ENCODE measurements around the gene FAM120A.

Gene FAM120A

DNA sequence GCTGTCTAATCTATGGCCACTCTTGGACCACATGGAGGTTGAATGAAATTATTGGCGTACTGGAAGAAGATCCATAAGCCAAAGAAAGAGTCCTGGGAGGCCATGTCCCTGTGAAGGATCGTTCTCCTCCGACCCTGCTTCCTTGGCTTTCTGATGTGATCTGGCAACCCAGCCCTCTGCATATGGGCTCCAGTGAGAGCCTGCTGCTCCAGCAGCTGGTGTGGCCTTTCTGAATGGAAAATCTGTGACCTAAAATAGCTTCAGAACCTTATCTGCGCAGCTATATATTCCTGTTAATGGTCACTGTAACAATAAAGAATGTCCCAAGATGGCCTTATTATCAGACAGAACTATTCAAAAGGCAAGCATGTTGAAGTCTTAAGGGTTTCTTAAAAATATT is 84.7 kb downstream of the FAM120A start:
- Mint-ChIP-seq H3K4me3 (no peak overlapping the region), H3K36me3 (peaks cover 93% of the 10 kb centered on the region), H3K4me1 (peaks cover 20% of the 10 kb centered on the region), H3K9me3 (no peaks in the 10 kb centered on the region), H3K27ac (peak overlapping the region; percentile 67)
- no peak for ATAC-seq
- peak in 1 of 2 donors; percentile 38 for DNase-seq (ENCODE audit: low spot score in 2 of 2)

DNA sequence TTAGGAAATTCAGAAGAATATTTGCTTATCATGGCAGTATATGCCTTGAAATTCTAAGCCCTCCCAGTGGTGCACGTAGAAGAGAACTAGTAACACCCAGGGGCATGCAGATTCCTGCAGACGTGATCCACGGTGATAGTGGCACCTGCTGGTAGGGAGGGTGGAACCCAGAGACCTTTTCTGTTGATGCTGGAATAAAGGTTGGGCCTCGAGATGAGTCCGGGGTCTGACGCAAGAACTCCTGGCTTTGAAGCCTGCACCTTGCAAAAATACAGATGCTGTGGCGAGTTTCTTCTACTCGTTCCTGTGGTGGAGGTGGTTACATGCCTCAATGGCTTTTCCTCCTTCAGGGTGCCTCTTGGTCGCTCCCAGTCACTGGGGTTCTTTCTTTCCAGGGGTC is 85.4 kb downstream of the FAM120A start:
- H3K9me3 Mint-ChIP-seq = no peaks in the 10 kb centered on the region
- no peak overlapping the region for H3K27ac Mint-ChIP-seq
- no peak overlapping the region for H3K4me3 Mint-ChIP-seq
- H3K36me3 Mint-ChIP-seq = peaks cover 93% of the 10 kb centered on the region
- no peak for ATAC-seq
- peaks cover 20% of the 10 kb centered on the region for H3K4me1 Mint-ChIP-seq
- DNase-seq (ENCODE audit: low spot score in 2 of 2) = peak in 1 of 2 donors; percentile 23

DNA sequence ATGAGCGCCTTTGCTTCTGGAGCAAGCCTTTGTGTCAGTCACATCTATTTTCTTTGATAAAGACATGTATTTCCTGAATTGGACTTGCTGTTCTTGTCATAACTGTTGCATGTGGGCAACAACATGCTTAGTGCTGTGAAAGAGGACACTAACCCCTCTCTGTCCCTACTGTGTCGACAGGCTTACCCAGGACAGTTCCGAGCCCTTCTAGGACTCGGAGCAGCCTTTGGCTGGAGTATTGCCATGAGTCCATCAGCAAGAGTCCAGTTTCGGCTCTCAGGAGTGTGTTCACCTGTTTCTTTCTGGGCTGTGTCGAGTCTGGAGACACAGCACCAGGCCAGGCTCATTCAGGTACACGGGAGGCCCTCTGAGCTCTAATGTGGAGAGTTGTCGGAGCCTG is 88.8 kb downstream of the FAM120A start:
- Mint-ChIP-seq H3K4me3 (no peak overlapping the region), H3K27ac (no peak overlapping the region), H3K36me3 (peaks cover 90% of the 10 kb centered on the region), H3K4me1 (peaks cover 2% of the 10 kb centered on the region), H3K9me3 (no peaks in the 10 kb centered on the region)
- DNase-seq (ENCODE audit: low spot score in 2 of 2) (no peak), ATAC-seq (no peak)

DNA sequence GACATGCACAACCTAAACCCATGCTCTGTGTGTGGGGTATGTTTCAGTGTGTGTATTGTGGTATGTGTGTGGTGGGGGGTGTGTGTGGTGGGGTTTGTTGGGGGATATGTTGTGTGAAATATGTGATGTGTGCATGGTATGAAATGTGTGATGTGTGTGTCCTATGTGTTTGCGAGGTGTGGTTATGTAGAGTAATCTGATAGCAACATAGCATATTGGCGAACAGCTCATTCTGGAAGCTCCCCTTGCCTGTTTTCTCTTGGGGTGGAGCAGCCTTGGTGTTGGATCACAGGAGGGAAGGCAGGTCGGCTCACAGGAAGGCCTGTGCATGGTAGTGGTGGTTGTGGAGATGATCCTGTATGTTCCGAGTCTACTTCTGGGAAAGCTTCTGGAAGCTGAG is 89.5 kb downstream of the FAM120A start:
- Mint-ChIP-seq H3K36me3 (peaks cover 90% of the 10 kb centered on the region), H3K27ac (no peak overlapping the region), H3K4me1 (no peaks in the 10 kb centered on the region), H3K9me3 (no peaks in the 10 kb centered on the region), H3K4me3 (no peak overlapping the region)
- DNase-seq (ENCODE audit: low spot score in 2 of 2) = no peak
- ATAC-seq = no peak

DNA sequence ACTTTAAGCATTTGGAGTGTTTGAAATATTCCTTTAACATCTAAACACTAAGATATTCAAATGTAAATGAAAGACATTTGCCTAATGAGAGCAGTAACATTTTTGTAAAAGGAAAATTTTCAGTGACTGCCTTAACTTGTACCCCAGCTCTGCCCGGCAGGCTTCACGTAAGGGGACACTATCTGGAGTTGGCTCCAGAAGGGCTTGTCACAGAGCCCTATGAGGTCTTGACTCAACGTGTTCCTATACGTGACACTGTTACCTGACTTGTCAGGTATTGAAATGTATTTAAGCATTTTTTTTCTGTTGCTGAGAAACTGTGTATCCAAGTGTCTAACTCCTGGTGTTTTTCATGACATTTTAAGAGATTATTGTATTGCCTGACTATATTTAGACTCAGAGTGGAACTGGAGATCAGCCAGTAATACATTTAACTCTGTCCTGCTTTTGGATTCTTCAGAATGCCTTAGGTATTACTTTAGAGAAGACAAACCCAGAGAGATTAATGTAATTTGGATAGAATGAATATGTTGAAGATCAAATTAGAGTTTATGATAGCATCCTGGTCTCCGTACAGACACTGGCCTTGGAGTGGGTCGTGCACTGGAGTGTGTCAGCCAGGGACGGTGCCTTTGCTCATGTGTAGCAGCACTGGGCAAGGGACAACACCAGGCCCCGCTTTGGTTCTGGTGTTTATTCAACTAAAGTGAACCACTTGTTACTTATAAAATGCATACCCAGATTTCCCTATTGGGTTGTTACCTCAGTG is 90.3 kb downstream of the FAM120A start:
- Mint-ChIP-seq H3K36me3 (peaks cover 90% of the 10 kb centered on the region), H3K4me1 (peaks cover 2% of the 10 kb centered on the region), H3K9me3 (no peaks in the 10 kb centered on the region), H3K27ac (no peak overlapping the region), H3K4me3 (no peak overlapping the region)
- DNase-seq (ENCODE audit: low spot score in 2 of 2) (no peak), ATAC-seq (no peak)

DNA sequence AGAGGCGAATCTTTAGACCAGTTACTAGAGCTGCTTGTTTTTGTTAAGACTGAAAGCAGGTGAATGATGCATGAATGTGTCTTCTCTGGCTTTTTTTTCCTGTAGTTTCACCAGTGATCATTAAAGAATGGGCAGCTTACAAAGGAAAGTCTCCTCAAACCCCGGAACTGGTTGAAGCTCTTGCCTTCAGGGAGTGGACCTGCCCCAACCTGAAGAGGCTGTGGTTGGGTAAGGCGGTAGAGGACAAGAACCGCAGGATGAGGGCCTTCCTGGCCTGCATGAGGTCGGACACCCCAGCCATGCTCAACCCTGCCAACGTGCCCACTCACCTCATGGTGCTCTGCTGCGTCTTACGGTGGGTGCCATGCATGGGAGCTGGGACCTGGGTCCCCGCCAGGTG is 91.6 kb downstream of the FAM120A start:
- DNase-seq (ENCODE audit: low spot score in 2 of 2) (no peak), ATAC-seq (no peak)
- Mint-ChIP-seq H3K9me3 (no peaks in the 10 kb centered on the region), H3K27ac (no peak overlapping the region), H3K4me3 (no peak overlapping the region), H3K4me1 (peaks cover 7% of the 10 kb centered on the region), H3K36me3 (peaks cover 91% of the 10 kb centered on the region)

DNA sequence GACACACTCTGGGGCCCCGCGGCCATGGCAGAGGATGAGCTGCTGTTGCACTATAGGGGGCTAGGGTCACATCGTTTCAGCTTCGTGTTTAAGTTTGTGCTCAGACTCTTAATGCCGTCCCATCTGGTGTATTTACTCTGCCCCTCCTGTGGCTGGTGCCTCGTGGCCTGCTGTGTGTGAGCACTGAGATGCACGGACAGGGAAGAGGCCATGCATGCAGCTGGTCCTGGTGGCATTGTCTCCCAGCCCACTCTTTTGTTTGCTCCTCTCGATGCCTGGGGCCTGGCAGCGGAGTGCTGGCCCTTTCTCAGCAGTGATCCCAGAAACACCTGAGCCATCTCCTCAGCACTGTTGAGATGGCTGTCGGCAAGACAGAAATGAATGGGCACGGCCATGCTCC is 94.9 kb downstream of the FAM120A start:
- DNase-seq (ENCODE audit: low spot score in 2 of 2) = no peak
- no peak for ATAC-seq
- Mint-ChIP-seq H3K36me3 (peaks cover 97% of the 10 kb centered on the region), H3K4me1 (peaks cover 7% of the 10 kb centered on the region), H3K4me3 (no peak overlapping the region), H3K27ac (peak overlapping the region; percentile 27), H3K9me3 (no peaks in the 10 kb centered on the region)

DNA sequence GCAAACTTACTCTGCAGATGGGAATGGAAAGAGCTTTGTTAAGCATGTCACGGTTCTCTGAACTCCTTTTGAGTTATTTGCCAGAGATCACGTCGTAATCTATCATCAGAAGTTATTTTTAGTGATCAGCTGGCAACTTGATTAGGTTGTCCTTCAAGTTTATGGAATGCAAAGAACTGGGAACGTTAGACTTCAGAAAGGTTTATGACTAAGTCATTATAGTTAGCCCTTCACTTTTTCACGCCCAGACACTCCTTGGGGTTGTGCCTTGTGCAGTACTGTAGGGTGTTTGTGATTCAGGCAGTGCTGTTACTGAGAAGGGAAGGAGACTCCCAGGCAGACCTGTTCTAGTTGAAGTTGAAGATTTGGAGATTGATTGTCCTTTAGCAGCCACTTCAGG is 98.1 kb downstream of the FAM120A start:
- DNase-seq (ENCODE audit: low spot score in 2 of 2) = no peak
- Mint-ChIP-seq H3K4me3 (no peak overlapping the region), H3K9me3 (no peaks in the 10 kb centered on the region), H3K4me1 (peaks cover 7% of the 10 kb centered on the region), H3K27ac (no peak overlapping the region), H3K36me3 (peaks cover 97% of the 10 kb centered on the region)
- no peak for ATAC-seq

DNA sequence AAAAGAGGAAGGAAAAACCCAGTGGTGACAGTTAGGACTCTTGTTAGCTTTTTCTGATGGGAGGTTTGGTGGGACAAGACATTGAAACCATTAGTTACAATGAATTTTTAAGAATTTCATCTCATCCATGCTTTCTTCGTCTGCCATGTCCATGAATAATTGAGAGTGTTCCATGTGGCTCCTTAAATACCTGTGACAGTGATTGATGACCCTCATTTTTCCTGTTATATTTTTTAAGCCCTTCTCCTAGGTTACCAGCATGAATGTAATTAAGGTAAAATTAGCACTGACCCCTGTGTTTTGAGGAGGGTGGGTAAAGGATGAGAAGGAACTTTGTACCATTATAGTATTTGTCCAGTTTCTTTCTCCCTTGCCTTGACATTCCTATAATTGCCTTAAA is 101.4 kb downstream of the FAM120A start:
- ATAC-seq (no peak), DNase-seq (ENCODE audit: low spot score in 2 of 2) (no peak)
- H3K27ac Mint-ChIP-seq = no peak overlapping the region
- H3K36me3 Mint-ChIP-seq = peaks cover 97% of the 10 kb centered on the region
- H3K9me3 Mint-ChIP-seq = no peaks in the 10 kb centered on the region
- no peak overlapping the region for H3K4me3 Mint-ChIP-seq
- no peaks in the 10 kb centered on the region for H3K4me1 Mint-ChIP-seq

DNA sequence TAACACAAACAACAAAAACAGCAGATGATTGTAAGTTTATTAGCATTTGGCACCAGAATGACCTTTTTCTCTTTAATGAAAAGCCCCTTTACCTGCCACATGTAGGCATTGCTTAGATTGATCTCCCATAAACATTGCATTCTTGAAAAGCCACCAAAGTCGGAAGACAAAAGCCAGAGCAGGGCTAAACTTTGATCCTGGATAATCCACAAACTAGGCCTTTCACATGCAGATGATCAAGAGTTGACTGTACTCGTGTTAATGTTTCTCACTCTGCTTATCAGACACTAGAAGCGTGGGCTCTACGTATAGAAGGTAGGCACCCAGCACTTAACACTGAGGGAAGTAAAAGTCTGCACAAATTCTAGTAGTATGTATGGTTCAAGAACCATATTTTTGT is 103.9 kb downstream of the FAM120A start:
- Mint-ChIP-seq H3K36me3 (peaks cover 97% of the 10 kb centered on the region), H3K9me3 (no peaks in the 10 kb centered on the region), H3K4me3 (no peak overlapping the region), H3K27ac (no peak overlapping the region), H3K4me1 (no peaks in the 10 kb centered on the region)
- DNase-seq (ENCODE audit: low spot score in 2 of 2) = no peak
- ATAC-seq = no peak

DNA sequence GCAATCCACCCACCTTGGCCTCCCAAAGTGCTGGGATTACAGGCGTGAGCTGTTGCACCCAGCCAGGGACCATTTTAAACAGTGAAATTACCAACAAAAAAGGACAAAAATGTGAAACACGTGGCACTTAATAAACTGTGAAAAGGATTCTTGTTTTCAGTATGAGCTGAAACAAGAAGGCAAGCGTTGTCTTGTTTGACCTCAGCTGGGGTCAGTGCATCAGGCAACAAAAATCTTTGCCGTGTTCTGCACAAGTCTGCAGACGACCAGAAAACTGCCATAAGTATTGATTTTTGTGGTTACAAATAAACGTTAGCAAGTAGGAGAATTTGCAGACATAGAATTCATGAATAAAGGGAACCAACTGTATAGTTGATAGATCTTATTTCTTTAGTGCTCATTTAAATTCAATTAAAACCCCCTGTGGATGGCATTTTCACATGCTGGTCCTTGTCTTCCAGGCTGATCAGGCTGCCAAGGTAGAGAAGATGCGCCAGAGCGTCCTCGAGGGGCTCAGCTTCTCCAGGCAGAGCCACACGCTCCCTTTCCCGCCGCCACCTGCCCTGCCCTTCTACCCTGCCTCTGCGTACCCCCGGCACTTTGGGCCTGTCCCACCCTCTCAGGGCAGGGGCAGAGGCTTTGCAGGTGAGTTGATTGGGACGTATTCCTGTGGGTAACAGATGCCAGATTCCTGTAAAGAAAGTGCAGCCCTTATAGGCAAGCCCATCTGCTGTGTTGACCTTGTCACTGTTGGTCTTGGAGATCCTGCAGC is 106.1 kb downstream of the FAM120A start:
- Mint-ChIP-seq H3K9me3 (no peaks in the 10 kb centered on the region), H3K27ac (no peak overlapping the region), H3K36me3 (peaks cover 97% of the 10 kb centered on the region), H3K4me3 (no peak overlapping the region), H3K4me1 (no peaks in the 10 kb centered on the region)
- ATAC-seq (no peak), DNase-seq (ENCODE audit: low spot score in 2 of 2) (no peak)

DNA sequence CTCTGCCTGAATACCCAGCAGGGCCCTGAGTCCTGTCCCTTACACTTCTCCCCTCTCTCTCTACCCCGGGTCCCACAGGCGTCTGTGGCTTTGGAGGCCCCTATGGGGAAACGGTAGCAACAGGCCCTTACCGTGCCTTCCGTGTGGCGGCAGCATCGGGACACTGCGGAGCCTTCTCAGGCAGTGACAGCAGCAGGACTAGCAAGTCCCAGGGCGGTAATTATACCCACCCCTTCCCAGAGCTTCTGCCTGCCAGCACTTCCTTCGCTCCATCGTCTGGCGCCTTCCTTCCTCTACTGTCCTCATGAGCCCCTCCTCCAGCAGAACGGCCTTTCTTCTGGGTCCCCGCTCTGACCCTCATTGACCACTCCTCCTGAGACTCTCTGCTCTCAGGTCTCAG is 107.0 kb downstream of the FAM120A start:
- Mint-ChIP-seq H3K36me3 (peaks cover 97% of the 10 kb centered on the region), H3K4me3 (no peak overlapping the region), H3K27ac (peak overlapping the region; percentile 73), H3K4me1 (no peaks in the 10 kb centered on the region), H3K9me3 (no peaks in the 10 kb centered on the region)
- ATAC-seq = no peak
- DNase-seq (ENCODE audit: low spot score in 2 of 2) = no peak

DNA sequence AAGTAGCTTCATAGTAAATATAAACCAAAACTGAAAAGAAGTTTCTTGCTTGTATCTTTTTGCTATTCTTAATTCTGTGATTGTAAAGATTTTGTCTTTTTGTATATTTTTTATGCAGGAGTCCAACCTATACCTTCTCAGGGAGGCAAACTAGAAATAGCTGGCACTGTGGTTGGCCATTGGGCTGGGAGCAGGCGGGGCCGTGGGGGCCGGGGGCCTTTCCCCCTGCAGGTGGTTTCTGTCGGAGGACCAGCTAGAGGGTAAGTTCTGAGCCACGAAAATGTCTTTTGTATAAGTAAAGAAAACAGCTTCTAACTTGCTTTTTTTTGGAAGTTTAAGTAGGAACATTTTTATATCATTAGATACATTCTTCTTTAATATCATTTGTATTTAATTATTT is 109.5 kb downstream of the FAM120A start:
- Mint-ChIP-seq H3K4me1 (peaks cover 9% of the 10 kb centered on the region), H3K27ac (no peak overlapping the region), H3K4me3 (no peak overlapping the region), H3K36me3 (peaks cover 100% of the 10 kb centered on the region), H3K9me3 (no peaks in the 10 kb centered on the region)
- no peak for DNase-seq (ENCODE audit: low spot score in 2 of 2)
- no peak for ATAC-seq

DNA sequence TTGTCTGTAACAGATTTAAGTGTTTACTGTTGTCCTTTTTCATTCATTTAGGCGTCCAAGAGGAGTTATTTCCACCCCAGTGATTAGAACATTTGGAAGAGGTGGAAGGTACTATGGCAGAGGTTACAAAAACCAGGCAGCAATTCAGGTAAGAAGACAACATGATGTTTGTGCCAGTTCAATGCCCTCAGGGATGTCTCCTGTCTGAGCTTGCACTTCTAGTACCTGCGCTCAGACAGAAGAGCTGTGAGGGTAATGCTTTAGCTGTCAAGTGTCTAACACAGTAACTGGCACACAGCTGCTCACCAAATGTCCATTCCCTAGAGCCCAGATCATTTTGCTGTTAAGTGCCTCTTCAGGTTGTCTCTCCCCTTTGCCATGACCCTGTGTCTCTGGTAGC is 110.7 kb downstream of the FAM120A start:
- H3K27ac Mint-ChIP-seq = peak overlapping the region; percentile 32
- no peaks in the 10 kb centered on the region for H3K9me3 Mint-ChIP-seq
- DNase-seq (ENCODE audit: low spot score in 2 of 2) (no peak), ATAC-seq (no peak)
- peaks cover 15% of the 10 kb centered on the region for H3K4me1 Mint-ChIP-seq
- no peak overlapping the region for H3K4me3 Mint-ChIP-seq
- peaks cover 97% of the 10 kb centered on the region for H3K36me3 Mint-ChIP-seq

DNA sequence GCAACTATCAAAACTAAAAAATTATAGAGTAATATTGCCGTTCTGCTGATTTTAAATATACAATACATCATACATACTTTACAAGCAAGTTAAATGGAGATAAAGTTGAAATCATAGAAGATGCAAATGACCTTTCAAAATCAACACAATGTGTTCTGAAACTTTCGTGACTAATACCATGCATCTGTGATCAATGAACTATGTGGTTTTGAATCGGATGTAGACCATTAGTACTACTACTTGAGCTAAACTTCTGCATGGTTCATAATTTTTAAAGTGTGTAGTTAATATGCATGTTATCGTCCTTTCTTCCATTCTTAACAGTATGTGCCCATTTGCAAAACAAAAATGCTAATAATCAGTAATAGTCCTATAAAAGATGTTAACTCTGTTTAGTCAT is 113.6 kb downstream of the FAM120A start:
- Mint-ChIP-seq H3K4me3 (no peak overlapping the region), H3K4me1 (peaks cover 22% of the 10 kb centered on the region), H3K27ac (no peak overlapping the region), H3K9me3 (no peaks in the 10 kb centered on the region), H3K36me3 (peaks cover 73% of the 10 kb centered on the region)
- DNase-seq (ENCODE audit: low spot score in 2 of 2) (no peak), ATAC-seq (no peak)

All from stimulated activated effector memory CD8-positive, alpha-beta T cell treated with anti-CD3 and anti-CD28 coated beads, Interleukin-12 subunit alpha, Interleukin-12 subunit beta, amount 100 ng/mL, for 72 hours (primary cell).